GM21526 (cell line): ENCODE measurements around the gene NKPD1.

Experiments used
- ATAC-seq: cut with Tn5 transposase; IDR thresholded peaks from one replicate; pipeline ENCODE4 v1.9.1; 2021; ENCODE audit warnings: moderate library complexity; ENCODE audit not compliant: unreplicated experiment, low FRiP score

The NKPD1 gene

GRCh38 chr19:45156751-45157150 is 4.0 kb downstream of the NKPD1 start:
- ATAC-seq = no peak

- no peak for ATAC-seq
Measured at GRCh38 chr19:45156011-45156630, 4.7 kb downstream of the NKPD1 start.

GRCh38 chr19:45154064-45154827 is 6.5 kb downstream of the NKPD1 start:
- ATAC-seq = no peak

- ATAC-seq = no peak
Measured at GRCh38 chr19:45153339-45154063, 7.3 kb downstream of the NKPD1 start.

- no peak for ATAC-seq
Measured at GRCh38 chr19:45152504-45153338, 8.1 kb downstream of the NKPD1 start.

GRCh38 chr19:45151821-45152503 is 8.8 kb downstream of the NKPD1 start:
- ATAC-seq = no peak

- no peak for ATAC-seq
Measured at GRCh38 chr19:45151320-45151719, 9.5 kb downstream of the NKPD1 start.

- ATAC-seq = no peak
Measured at GRCh38 chr19:45150751-45151281, 10.0 kb downstream of the NKPD1 start.

GRCh38 chr19:45150180-45150579 is 10.6 kb downstream of the NKPD1 start:
- no peak for ATAC-seq

GRCh38 chr19:45149129-45149528 is 11.7 kb downstream of the NKPD1 start:
- ATAC-seq = no peak

GRCh38 chr19:45147835-45148676 is 12.7 kb downstream of the NKPD1 start:
- ATAC-seq = no peak

- no peak for ATAC-seq
Measured at GRCh38 chr19:45146741-45147205, 14.0 kb downstream of the NKPD1 start.

- ATAC-seq = no peak
Measured at GRCh38 chr19:45146251-45146650, 14.5 kb downstream of the NKPD1 start.

GRCh38 chr19:45145270-45146189 is 15.3 kb downstream of the NKPD1 start:
- no peak for ATAC-seq

GRCh38 chr19:45144431-45145269 is 16.1 kb downstream of the NKPD1 start:
- ATAC-seq = no peak

- no peak for ATAC-seq
Measured at GRCh38 chr19:45142726-45143110, 18.1 kb downstream of the NKPD1 start.
